Measurements from ENCODE around the gene HAGHL.

DNA sequence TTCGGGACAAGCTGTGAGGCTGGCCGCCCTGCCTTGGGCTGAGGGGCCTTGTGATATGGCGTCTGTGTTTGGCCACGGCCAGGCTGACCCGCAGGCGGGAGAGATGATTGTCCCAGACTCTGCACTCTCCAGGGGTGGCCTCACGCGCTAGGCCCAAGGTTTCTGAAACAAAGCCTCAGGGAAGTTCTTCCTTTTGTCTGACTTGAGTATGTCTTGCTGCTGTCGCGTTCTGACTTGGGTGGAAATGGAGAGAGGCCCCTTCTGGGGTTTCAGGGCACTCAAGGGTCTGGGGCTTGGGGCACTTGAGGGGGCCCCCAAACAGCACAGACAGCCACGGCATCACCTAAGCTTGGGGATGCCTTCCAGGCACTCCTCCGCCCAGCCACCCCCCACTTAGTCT, 15.8 kb upstream of the HAGHL start:
- TF ChIP-seq, protein P1, sequence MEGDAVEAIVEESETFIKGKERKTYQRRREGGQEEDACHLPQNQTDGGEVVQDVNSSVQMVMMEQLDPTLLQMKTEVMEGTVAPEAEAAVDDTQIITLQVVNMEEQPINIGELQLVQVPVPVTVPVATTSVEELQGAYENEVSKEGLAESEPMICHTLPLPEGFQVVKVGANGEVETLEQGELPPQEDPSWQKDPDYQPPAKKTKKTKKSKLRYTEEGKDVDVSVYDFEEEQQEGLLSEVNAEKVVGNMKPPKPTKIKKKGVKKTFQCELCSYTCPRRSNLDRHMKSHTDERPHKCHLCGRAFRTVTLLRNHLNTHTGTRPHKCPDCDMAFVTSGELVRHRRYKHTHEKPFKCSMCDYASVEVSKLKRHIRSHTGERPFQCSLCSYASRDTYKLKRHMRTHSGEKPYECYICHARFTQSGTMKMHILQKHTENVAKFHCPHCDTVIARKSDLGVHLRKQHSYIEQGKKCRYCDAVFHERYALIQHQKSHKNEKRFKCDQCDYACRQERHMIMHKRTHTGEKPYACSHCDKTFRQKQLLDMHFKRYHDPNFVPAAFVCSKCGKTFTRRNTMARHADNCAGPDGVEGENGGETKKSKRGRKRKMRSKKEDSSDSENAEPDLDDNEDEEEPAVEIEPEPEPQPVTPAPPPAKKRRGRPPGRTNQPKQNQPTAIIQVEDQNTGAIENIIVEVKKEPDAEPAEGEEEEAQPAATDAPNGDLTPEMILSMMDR (IDR thresholded peaks at IDR 0.05) = no peak
- TF ChIP-seq POLR2A (IDR thresholded peaks at IDR 0.05) = no peak
